Mesothelial cell of epicardium (in vitro differentiated cells): Measurements from ENCODE around the gene FASTKD3. TPM values are rescaled to one million over a fixed set of nuclear protein-coding genes. Genes with fewer than 3 reads are reported as not detected.

Source experiments
- DNase-seq, 2 experiments: peaks; one replicate each; pipeline ENCODE4 v3.0.0; 2021; ENCODE audit warnings: low spot score in 2 of 2; ENCODE audit not compliant: unreplicated experiment in 2 of 2
- H3K27ac Mint-ChIP-seq: 2 replicates; pipeline ENCODE4 v1.8.0; 2021; ENCODE audit warnings: mixed read lengths
- H3K27me3 Mint-ChIP-seq: 2 replicates; pipeline ENCODE4 v1.8.0; 2021; ENCODE audit warnings: low read depth, mixed read lengths
- H3K36me3 Mint-ChIP-seq: 2 replicates; pipeline ENCODE4 v1.8.0; 2021; ENCODE audit warnings: mixed read lengths
- H3K4me1 Mint-ChIP-seq: 2 replicates; pipeline ENCODE4 v1.8.0; 2021; ENCODE audit warnings: mixed read lengths
- H3K4me3 Mint-ChIP-seq: 2 replicates; pipeline ENCODE4 v1.8.0; 2021; ENCODE audit warnings: mild to moderate bottlenecking, moderate library complexity, mixed read lengths
- H3K9me3 Mint-ChIP-seq: 2 replicates; pipeline ENCODE4 v1.8.0; 2021; ENCODE audit warnings: mixed read lengths
- total RNA-seq: library from RNA; stranded (reverse); gene quantifications from 3 replicates; pipeline ENCODE4 v1.2.1, GENCODE V29; 2021
- TF ChIP-seq, protein P1 (sequence below): fragments of 200-600 bp; sonication (generic); IDR thresholded peaks from one replicate; pipeline ENCODE4 v1.5.0; 2021; ENCODE audit warnings: antibody characterized with exemption; ENCODE audit not compliant: unreplicated experiment

Gene FASTKD3
- total RNA-seq, 1 donor from 2014 or later = 10.3 TPM

DNA sequence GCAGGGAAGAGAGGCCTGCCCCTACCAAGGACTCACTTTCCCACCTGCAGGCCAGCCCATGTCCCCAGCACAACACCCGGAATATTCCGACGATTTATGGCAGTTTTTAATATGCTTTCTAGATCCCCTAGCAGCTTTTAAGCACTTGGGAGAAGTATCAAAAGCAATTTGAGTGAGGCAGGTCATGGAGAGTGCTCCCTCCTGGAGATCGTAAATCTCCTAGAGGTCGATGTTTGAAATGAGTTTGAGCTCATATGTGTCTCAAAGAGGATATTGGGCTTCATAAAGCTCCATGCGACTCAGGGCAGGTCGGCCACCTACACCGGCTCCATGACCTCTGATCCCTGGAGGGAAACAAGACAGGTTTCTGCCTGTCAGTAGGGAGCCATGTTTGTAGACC lies 45.2 kb downstream of the FASTKD3 start:
- no peaks in the 10 kb centered on the region for H3K36me3 Mint-ChIP-seq
- H3K27me3 Mint-ChIP-seq = peaks cover 24% of the 10 kb centered on the region
- H3K4me3 Mint-ChIP-seq = no peak overlapping the region

DNA sequence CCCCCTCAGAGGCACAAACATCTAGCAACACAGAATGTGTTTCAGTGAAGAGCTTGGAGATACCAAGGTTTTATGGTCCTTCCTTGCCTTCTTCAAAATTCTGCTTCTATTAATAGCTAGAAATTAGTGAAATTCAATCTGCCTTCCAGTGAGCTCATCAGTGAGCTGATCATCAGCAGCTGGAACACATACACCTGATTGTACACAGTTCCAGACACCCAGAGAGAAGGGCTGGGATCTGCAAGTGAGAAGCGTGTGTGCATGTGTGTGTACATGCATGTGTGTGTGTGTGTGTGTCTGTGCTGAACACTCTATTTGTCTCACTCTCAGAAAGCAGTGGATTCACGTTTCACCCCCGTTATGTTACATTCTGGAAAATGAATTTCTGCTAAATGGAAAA lies 46.4 kb downstream of the FASTKD3 start:
- TF ChIP-seq, protein P1, sequence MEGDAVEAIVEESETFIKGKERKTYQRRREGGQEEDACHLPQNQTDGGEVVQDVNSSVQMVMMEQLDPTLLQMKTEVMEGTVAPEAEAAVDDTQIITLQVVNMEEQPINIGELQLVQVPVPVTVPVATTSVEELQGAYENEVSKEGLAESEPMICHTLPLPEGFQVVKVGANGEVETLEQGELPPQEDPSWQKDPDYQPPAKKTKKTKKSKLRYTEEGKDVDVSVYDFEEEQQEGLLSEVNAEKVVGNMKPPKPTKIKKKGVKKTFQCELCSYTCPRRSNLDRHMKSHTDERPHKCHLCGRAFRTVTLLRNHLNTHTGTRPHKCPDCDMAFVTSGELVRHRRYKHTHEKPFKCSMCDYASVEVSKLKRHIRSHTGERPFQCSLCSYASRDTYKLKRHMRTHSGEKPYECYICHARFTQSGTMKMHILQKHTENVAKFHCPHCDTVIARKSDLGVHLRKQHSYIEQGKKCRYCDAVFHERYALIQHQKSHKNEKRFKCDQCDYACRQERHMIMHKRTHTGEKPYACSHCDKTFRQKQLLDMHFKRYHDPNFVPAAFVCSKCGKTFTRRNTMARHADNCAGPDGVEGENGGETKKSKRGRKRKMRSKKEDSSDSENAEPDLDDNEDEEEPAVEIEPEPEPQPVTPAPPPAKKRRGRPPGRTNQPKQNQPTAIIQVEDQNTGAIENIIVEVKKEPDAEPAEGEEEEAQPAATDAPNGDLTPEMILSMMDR = no peak
- Mint-ChIP-seq H3K27me3 (peaks cover 16% of the 10 kb centered on the region), H3K4me1 (no peaks in the 10 kb centered on the region), H3K4me3 (no peak overlapping the region), H3K9me3 (no peaks in the 10 kb centered on the region), H3K27ac (no peak overlapping the region), H3K36me3 (no peaks in the 10 kb centered on the region)
- no peak for DNase-seq

More for the DNA sequence above, 45.2 kb downstream of the FASTKD3 start:
- DNase-seq = no peak
- Mint-ChIP-seq H3K4me1 (no peaks in the 10 kb centered on the region), H3K27ac (no peak overlapping the region), H3K9me3 (no peaks in the 10 kb centered on the region)
- TF ChIP-seq, protein P1 = no peak

DNA sequence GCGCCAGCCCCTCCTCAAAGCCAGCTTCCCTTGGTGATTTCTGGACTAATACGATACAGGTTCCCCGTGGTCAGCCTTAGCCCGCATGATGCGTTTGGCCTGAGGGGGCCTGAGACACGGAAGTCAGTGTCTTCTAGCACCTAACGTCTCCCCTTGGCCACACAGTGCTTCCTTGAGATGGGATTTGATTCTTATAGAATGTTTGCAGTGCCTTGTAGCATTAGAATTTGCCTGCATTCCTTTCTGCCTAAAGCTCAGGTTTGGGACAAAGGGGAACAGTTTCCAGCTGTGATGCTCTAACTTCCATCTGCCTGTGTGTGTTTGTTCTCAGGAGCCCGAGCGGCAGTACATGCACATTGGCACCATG lies 52.3 kb downstream of the FASTKD3 start:
- Mint-ChIP-seq H3K4me3 (no peak overlapping the region), H3K27ac (no peak overlapping the region), H3K36me3 (no peaks in the 10 kb centered on the region), H3K27me3 (peaks cover 6% of the 10 kb centered on the region), H3K4me1 (peaks cover 16% of the 10 kb centered on the region), H3K9me3 (no peaks in the 10 kb centered on the region)
- no peak for DNase-seq
- TF ChIP-seq, protein P1 = no peak

DNA sequence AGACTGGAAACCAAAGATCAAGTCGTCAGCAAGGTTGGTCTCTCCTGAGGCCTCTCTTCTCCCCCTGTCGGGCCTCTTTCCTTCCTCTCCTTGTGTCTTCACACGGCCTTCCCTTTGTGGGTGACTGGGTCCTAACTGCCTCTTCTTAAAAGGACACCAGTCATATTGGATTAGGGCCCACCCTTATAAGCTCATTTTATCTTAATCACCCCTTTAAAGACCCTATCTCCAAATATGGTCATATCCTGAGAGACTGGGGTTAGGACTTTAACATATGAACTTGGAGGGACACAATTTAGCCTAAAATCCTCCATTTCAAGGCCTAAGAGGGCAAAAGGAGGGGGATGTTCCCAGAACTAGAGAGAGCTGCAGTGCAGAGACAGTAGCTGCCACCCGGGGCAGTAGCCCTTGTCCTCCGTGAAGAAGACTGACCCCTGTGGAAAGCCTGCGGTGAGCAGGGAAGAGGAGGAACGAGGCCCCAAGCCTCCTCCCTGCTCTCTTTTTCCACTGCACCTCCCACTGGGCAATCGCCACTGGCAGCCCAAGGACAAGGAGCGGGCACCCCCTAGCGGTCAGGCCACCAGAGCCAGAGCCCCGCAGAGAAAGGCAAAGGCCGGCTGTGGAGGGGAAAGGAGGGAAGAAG lies 52.8 kb downstream of the FASTKD3 start:
- TF ChIP-seq, protein P1 = peak; percentile 73
- H3K4me3 Mint-ChIP-seq = no peak overlapping the region
- no peaks in the 10 kb centered on the region for H3K36me3 Mint-ChIP-seq
- H3K27ac Mint-ChIP-seq = no peak overlapping the region
- peaks cover 16% of the 10 kb centered on the region for H3K4me1 Mint-ChIP-seq
- H3K27me3 Mint-ChIP-seq = peaks cover 5% of the 10 kb centered on the region
- H3K9me3 Mint-ChIP-seq = no peaks in the 10 kb centered on the region
- peak; percentile 55 to 87 for DNase-seq

DNA sequence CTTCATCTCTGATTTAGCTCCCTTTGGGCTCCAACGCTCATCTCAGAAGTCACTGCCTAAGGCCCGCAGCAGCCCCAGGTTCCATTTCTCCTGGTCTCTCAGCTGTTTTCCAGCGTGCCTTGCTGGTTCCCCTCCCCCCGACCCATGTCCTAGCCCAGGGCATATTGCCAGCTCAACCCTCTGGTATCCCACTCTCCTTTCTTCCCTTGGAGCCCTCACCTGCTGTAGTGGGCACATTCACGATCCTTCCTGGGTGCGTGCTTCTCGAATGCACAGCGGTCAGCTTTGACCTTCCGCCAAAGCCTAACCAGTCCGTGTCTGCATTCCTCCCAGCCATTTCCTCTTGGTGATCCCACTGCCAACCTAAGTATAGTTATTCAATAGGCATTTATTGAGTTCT lies 54.0 kb downstream of the FASTKD3 start:
- Mint-ChIP-seq H3K27me3 (peaks cover 11% of the 10 kb centered on the region), H3K4me3 (no peak overlapping the region), H3K4me1 (peaks cover 16% of the 10 kb centered on the region), H3K9me3 (no peaks in the 10 kb centered on the region), H3K36me3 (no peaks in the 10 kb centered on the region), H3K27ac (no peak overlapping the region)
- TF ChIP-seq, protein P1 = no peak
- no peak for DNase-seq

DNA sequence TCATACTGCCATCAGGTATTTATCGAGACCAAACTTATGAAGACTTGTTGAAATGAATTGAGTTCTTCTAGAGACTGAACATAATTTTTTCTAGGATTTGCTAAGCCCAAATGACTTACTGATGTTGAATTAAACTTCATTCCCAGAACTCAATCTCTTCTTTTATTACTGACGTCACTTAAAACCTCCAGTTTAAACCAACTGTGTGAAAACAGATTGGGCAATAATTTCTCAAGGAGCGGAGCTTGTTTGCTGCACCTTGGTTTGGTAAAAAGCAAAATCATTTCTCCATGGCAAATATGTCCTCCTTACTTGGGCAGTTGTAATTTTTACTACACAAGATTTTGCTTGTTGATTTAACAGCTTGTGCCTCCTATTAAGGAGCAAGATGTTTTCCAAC lies 55.3 kb downstream of the FASTKD3 start:
- H3K27me3 Mint-ChIP-seq = peaks cover 14% of the 10 kb centered on the region
- peaks cover 16% of the 10 kb centered on the region for H3K4me1 Mint-ChIP-seq
- H3K27ac Mint-ChIP-seq = no peak overlapping the region
- no peak for DNase-seq
- TF ChIP-seq, protein P1 = no peak
- H3K9me3 Mint-ChIP-seq = no peaks in the 10 kb centered on the region
- H3K36me3 Mint-ChIP-seq = no peaks in the 10 kb centered on the region
- no peak overlapping the region for H3K4me3 Mint-ChIP-seq
